VCaP (cell line): ENCODE results near the gene PAK6.

Experiments
- H3K27ac ChIP-seq: fragments of 450-650 bp; 2 replicates; pipeline ENCODE4 v1.5.1; 2017
- TF ChIP-seq, protein P1 (sequence below): fragments of 450-650 bp; conservative IDR thresholded peaks from 2 replicates; pipeline ENCODE4 v1.5.1; 2017; ENCODE audit warnings: mild to moderate bottlenecking, moderate library complexity

PAK6 gene

DNA sequence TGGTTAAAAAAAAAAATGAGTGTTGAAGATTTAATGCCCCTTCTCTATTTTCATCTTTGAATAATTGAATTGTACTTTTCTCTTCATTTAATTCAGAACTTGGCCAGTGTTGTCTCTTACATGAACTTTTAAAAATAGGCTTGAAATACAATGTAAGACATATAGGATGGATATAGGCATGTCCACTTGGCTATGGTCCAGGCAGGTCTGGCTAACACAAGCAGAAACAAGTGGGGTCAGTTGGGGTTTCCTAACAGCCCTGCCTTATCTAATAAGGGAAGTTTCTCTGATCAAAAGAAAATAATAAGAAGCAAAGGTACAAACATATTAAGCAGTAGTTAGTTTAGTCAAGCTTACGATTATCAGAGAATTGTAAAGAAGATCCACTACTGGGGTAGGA lies 19.1 kb upstream of the PAK6 start:
- TF ChIP-seq, protein P1, sequence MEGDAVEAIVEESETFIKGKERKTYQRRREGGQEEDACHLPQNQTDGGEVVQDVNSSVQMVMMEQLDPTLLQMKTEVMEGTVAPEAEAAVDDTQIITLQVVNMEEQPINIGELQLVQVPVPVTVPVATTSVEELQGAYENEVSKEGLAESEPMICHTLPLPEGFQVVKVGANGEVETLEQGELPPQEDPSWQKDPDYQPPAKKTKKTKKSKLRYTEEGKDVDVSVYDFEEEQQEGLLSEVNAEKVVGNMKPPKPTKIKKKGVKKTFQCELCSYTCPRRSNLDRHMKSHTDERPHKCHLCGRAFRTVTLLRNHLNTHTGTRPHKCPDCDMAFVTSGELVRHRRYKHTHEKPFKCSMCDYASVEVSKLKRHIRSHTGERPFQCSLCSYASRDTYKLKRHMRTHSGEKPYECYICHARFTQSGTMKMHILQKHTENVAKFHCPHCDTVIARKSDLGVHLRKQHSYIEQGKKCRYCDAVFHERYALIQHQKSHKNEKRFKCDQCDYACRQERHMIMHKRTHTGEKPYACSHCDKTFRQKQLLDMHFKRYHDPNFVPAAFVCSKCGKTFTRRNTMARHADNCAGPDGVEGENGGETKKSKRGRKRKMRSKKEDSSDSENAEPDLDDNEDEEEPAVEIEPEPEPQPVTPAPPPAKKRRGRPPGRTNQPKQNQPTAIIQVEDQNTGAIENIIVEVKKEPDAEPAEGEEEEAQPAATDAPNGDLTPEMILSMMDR = no peak

DNA sequence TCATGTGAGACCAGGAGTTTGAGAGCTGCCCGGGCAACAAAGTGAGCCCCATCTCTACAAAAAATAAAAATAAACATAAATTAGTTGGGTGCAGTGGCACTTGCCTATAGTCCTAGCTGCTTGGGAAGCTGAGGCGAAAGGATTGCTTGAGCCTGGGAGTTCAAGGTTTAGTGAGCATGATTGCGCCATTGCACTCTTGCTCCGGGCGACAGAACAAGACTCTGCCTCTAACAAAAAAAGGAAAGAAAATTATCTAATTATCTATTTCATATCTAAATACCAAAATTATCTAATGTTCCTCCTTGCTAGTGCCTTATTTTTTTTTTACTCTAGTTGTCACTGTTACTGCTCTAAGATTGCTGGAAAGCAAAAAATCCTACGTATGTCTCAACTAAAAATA lies 16.7 kb upstream of the PAK6 start:
- TF ChIP-seq, protein P1 = no peak
- H3K27ac ChIP-seq = no peak overlapping the region

More for the DNA sequence above, 19.1 kb upstream of the PAK6 start:
- H3K27ac ChIP-seq = peak overlapping the region; percentile 1; the same call in 1 of the 2 replicates

DNA sequence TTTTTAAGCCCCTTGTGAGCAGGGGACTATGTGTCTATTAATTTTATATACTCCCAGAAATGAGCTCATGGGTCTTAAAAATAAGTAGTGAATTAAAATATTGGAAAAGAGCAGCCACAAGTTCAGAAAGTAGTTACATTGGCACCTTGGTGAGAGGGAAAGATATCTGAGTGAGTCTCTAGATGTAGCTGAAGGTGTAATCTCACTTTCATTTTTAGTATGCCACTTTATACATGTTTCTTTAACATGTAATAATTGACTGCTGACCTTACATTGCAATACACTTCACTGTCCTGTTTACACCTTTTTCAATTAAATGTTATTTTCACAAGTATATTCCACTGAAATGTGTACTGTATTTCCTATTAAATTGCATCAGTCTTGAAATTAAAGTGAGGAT lies 12.1 kb upstream of the PAK6 start:
- TF ChIP-seq, protein P1 = no peak
- H3K27ac ChIP-seq = no peak overlapping the region

DNA sequence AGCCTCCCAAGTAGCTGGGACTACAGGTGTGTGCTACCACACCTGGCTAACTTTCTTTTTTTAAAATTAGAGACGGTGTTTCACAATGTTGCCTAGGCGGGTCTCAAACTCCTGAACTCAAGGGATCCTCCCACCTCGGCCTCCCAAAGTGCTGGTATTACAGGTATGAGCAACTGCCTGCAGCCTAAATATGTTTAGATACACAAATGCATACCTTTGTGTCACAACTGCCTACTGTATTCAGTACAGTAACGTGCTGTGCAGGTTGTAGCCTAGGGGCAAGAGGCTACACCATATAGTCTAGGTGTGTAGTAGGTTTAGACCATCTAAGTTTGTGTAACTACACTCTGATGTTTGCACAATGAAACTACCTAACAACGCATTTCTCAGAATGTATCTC lies 9.5 kb upstream of the PAK6 start:
- H3K27ac ChIP-seq = no peak overlapping the region
- TF ChIP-seq, protein P1 = no peak

DNA sequence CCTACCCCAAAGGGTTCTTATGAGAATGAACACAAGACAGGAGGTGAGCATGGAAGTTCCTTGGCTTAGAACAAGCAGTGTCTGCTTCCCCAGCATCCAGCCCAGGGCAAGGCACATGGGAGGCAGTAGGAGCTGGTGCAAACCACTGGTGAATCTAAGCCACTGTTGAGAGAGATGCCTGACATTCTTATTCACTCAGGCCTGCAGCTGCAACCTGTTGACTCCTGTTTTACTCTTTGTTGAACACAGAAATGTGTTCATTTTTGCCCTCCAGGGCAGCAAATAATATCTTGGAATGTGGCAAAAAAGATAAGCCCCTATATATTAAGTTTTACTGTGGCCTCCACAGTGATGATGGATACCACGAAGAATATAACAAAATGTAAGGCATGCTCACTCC lies 8.9 kb upstream of the PAK6 start:
- no peak overlapping the region for H3K27ac ChIP-seq
- TF ChIP-seq, protein P1 = no peak

DNA sequence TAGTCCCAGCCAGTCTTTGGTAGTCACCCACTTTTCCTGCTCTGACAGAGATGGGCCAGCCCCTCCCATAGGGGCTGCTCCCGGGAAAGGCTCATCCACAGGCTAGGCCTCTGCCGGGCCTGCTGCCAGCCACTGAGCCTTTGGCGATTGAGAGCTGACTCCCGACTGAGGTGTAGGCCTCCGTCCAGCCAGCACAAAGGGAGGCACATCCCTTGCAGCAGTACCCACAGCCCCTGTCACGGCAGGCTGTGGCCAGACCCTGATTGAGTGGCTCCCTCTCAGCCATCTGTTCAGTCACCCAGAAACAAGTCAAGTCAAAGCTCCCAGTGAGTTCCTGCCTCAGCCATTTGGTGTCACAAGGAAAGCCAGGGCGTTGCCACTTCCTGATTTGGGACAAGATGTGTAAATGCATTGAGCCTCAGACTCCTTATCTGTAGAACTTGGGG lies 6.2 kb upstream of the PAK6 start:
- H3K27ac ChIP-seq = no peak overlapping the region
- TF ChIP-seq, protein P1 = no peak

DNA sequence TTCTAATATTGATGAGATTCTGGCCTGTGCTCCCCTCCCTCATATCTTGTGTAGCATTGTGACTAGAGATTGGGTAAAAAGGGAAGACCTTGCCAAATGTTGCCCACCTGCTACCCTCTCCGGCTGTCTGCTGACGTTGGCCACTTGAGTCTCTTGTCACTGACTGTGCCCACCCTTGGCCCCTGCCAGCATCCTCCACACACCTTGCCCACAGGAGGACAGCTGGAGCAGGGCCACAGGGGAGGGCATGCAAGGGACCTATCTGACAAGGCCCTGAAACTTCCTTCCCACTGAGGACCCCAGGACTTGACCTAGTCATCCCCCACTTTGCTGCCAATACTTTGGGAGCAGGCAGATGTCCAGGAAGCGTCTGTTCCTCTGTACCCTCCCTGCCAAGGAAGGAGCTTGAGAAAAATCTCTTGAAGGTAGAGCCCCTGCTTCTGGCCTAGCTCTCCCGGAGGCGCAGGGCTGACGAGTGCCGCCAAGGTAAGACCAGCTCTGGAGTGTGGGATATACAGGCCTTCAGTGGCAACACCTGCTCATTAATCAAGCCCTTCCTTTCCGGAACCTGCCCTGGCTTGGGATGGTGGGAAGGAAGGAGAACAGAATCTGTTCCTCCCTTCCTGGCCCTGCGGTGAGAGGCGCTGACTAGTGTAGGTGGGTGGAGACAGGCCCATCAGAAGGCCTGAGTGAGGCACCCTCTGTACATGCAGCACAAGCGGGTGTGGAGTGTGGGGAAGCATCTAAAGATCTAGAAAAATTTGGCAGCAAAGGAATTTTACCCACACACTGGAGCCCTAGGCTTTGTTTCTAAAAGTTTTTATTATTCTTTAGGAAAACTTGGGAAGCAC lies 4.9 kb upstream of the PAK6 start:
- TF ChIP-seq, protein P1 = no peak
- no peak overlapping the region for H3K27ac ChIP-seq
